OCI-LY7 (cell line): ENCODE data around the gene FAM227B. TPM values are rescaled to one million over a fixed set of nuclear protein-coding genes. Genes with fewer than 3 reads are reported as not detected.

Experiments used
- BruUV-seq: library from RNA; stranded (reverse); fragments of 400-500 nt; replicated peaks from 2 replicates; lab custom pipeline; 2021; lab: Mats Ljungman, UMichigan
- CTCF ChIA-PET: fragments of 300-600 bp; sonication (Branson Sonifier 250); formaldehyde crosslinking; loops from one replicate; lab custom pipeline; 2022; ENCODE audit warnings: antibody characterized with exemption; ENCODE audit not compliant: unreplicated experiment; lab: Charles Lee
- POLR2A ChIA-PET: fragments of 300-600 bp; sonication (Branson Sonifier 250); formaldehyde crosslinking; loops from one replicate; lab custom pipeline; 2022; ENCODE audit warnings: antibody characterized with exemption; lab: Charles Lee
- DNase-seq: peaks from one replicate; pipeline ENCODE4 v3.0.0-alpha.2; 2015; ENCODE audit warnings: low spot score
- H2AFZ ChIP-seq: fragments of 200-600 bp; sonication (generic), shearing (Covaris generic); 2 replicates; pipeline ENCODE4 v1.6.1; 2014; ENCODE audit warnings: mild to moderate bottlenecking, antibody characterized with exemption, low read length, moderate library complexity
- H3K27ac ChIP-seq: fragments of 200-600 bp; sonication (generic); 2 replicates; pipeline ENCODE4 v1.5.1; 2014; ENCODE audit warnings: mixed run types, low read depth, mild to moderate bottlenecking, moderate library complexity, low read length, inconsistent platforms; ENCODE audit not compliant: poor library complexity, severe bottlenecking
- H3K36me3 ChIP-seq: fragments of 200-600 bp; sonication (generic); 2 replicates; pipeline ENCODE4 v1.6.1; 2014; ENCODE audit warnings: mild to moderate bottlenecking, antibody characterized with exemption, low read length, moderate library complexity, mixed read lengths; ENCODE audit not compliant: insufficient read depth
- H3K4me1 ChIP-seq: fragments of 200-600 bp; sonication (generic); 2 replicates; pipeline ENCODE4 v1.5.1; 2014; ENCODE audit warnings: mild to moderate bottlenecking, low read length; ENCODE audit not compliant: insufficient read depth, poor library complexity, severe bottlenecking
- H3K4me2 ChIP-seq: fragments of 200-600 bp; sonication (generic); 2 replicates; pipeline ENCODE4 v1.6.1; 2014; ENCODE audit warnings: mild to moderate bottlenecking, low read length
- H3K4me3 ChIP-seq: fragments of 200-600 bp; sonication (generic); 2 replicates; pipeline ENCODE4 v1.5.1; 2014; ENCODE audit warnings: mild to moderate bottlenecking, low read depth, low read length; ENCODE audit not compliant: poor library complexity, severe bottlenecking
- H3K79me2 ChIP-seq: fragments of 200-600 bp; sonication (generic); 2 replicates; pipeline ENCODE4 v1.6.1; 2016; ENCODE audit warnings: low read depth, mild to moderate bottlenecking, low read length, moderate library complexity, mixed read lengths; ENCODE audit not compliant: insufficient read depth
- H3K9me2 ChIP-seq: fragments of 200-600 bp; sonication (generic); 2 replicates; pipeline ENCODE4 v1.6.1; 2016; ENCODE audit warnings: mild to moderate bottlenecking, low read length, mixed read lengths; ENCODE audit not compliant: insufficient read depth
- H3K9me3 ChIP-seq: fragments of 200-600 bp; sonication (generic); 2 replicates; pipeline ENCODE4 v1.6.1; 2014; ENCODE audit warnings: mild to moderate bottlenecking, mixed run types, low read length, mixed read lengths
- H4K20me1 ChIP-seq: fragments of 200-600 bp; sonication (generic); 2 replicates; pipeline ENCODE4 v1.6.1; 2014; ENCODE audit warnings: mild to moderate bottlenecking, antibody characterized with exemption, low read length, moderate library complexity, mixed read lengths; ENCODE audit not compliant: insufficient read depth
- CTCF ChIP-seq: fragments of 200-600 bp; sonication (generic); conservative IDR thresholded peaks from 2 replicates; pipeline ENCODE4 v1.5.1; 2014; ENCODE audit warnings: mild to moderate bottlenecking, antibody characterized with exemption, low read length, moderate library complexity, mixed read lengths
- EZH2phosphoT487 ChIP-seq: fragments of 200-600 bp; sonication (generic); IDR thresholded peaks from 2 replicates; pipeline ENCODE4 v1.6.1; 2018; ENCODE audit warnings: low read depth, borderline replicate concordance, mild to moderate bottlenecking, mixed run types, antibody characterized with exemption, low read length, moderate library complexity, mixed read lengths
- intact Hi-C: fragments of 100-400 bp; cut with micrococcal nuclease; formaldehyde crosslinking; loops from one replicate; pipeline ENCODE4 v1.10.0; 2022; ENCODE audit not compliant: unreplicated experiment
- total RNA-seq, 2 experiments: library from RNA; depleted of rRNA in 1 of 2; stranded (reverse); fragments of >200 nt in 1 of 2; shearing (Covaris generic) in 1 of 2; gene quantifications; 2 replicates each; pipeline ENCODE4 v1.2.3, GENCODE V29; 2014 to 2022

FAM227B gene
- total RNA-seq, 2 experiments from 2014 or later = 2.9 to 6.2 TPM

GRCh38 chr15:49309889-49310288 lies 310.7 kb downstream of the FAM227B start:
- H3K36me3 ChIP-seq = no peaks in the 10 kb centered on the region
- DNase-seq = no peak
- H3K9me2 ChIP-seq = no peaks in the 10 kb centered on the region
- ChIA-PET CTCF (no interaction called here), POLR2A (no interaction called here)
- H3K79me2 ChIP-seq = no peaks in the 10 kb centered on the region
- H4K20me1 ChIP-seq = 0 out of 2 replicates have a peak, but pooled peaks cover 3% of the 10 kb centered on the region
- TF ChIP-seq EZH2phosphoT487 = no peak
- TF ChIP-seq CTCF = no peak
- no peak overlapping the region for H3K4me3 ChIP-seq
- intact Hi-C loops = no loop called here
- no peak overlapping the region for H3K4me2 ChIP-seq
- H3K4me1 ChIP-seq = no peaks in the 10 kb centered on the region
- no peak overlapping the region for H3K27ac ChIP-seq
- no peak overlapping the region for H2AFZ ChIP-seq
- BruUV-seq = no TSS peak
- no peaks in the 10 kb centered on the region for H3K9me3 ChIP-seq

GRCh38 chr15:49308686-49309085 lies 311.9 kb downstream of the FAM227B start:
- H3K27ac ChIP-seq = no peak overlapping the region
- DNase-seq = no peak
- no peak overlapping the region for H2AFZ ChIP-seq
- ChIA-PET CTCF (no interaction called here), POLR2A (no interaction called here)
- no peaks in the 10 kb centered on the region for H3K4me1 ChIP-seq
- intact Hi-C loops = no loop called here
- 0 out of 2 replicates have a peak, but pooled peaks cover 3% of the 10 kb centered on the region for H4K20me1 ChIP-seq
- H3K9me3 ChIP-seq = no peaks in the 10 kb centered on the region
- H3K36me3 ChIP-seq = peaks cover 9% of the 10 kb centered on the region; the same call in 1 of the 2 replicates
- no peaks in the 10 kb centered on the region for H3K9me2 ChIP-seq
- BruUV-seq = no TSS peak
- H3K79me2 ChIP-seq = no peaks in the 10 kb centered on the region
- no peak overlapping the region for H3K4me3 ChIP-seq
- TF ChIP-seq EZH2phosphoT487 (no peak), CTCF (no peak)
- no peak overlapping the region for H3K4me2 ChIP-seq

- intact Hi-C loops = no loop called here
- H3K79me2 ChIP-seq = no peaks in the 10 kb centered on the region
- DNase-seq = no peak
- H3K27ac ChIP-seq = no peak overlapping the region
- H2AFZ ChIP-seq = no peak overlapping the region
- no peak for TF ChIP-seq CTCF
- TF ChIP-seq EZH2phosphoT487 = no peak
- BruUV-seq = no TSS peak
- no peaks in the 10 kb centered on the region for H3K9me3 ChIP-seq
- no peak overlapping the region for H3K4me2 ChIP-seq
- H3K36me3 ChIP-seq = peaks cover 9% of the 10 kb centered on the region; the same call in 1 of the 2 replicates
- H3K4me1 ChIP-seq = no peaks in the 10 kb centered on the region
- H4K20me1 ChIP-seq = 0 out of 2 replicates have a peak, but pooled peaks cover 3% of the 10 kb centered on the region
- ChIA-PET CTCF (no interaction called here), POLR2A (no interaction called here)
- no peaks in the 10 kb centered on the region for H3K9me2 ChIP-seq
- H3K4me3 ChIP-seq = no peak overlapping the region
Measured at GRCh38 chr15:49306551-49306950, 314.1 kb downstream of the FAM227B start.
